HepG2 (cell line): ENCODE measurements around the gene GTF2F1. TPM values are rescaled to one million over a fixed set of nuclear protein-coding genes. Genes with fewer than 3 reads are reported as not detected.

Experiments used
- ATAC-seq: fragments of 200-7000 bp; cut with Tn5 transposase; 3 replicates; pipeline ENCODE4 v1.9.1; 2020; ENCODE audit warnings: mild to moderate bottlenecking, moderate library complexity
- BruUV-seq: library from RNA; stranded (reverse); fragments of 400-500 nt; replicated peaks from 2 replicates; lab custom pipeline; 2021; lab: Mats Ljungman, UMichigan
- CTCF ChIA-PET: fragments of 300-600 bp; formaldehyde crosslinking; extraction: SDS; loops from one replicate; lab custom pipeline; 2021; ENCODE audit warnings: low total read pairs, inconsistent platforms, low intra/inter-chr PET ratio; lab: Yijun Ruan, JAX
- POLR2A ChIA-PET: fragments of 350-600 bp; sonication (Branson Sonifier 250); formaldehyde crosslinking; loops from one replicate; lab custom pipeline; 2020; ENCODE audit warnings: antibody characterized with exemption, inconsistent platforms; lab: Yijun Ruan, JAX
- DNase-seq: peaks from one replicate; pipeline ENCODE4 v3.0.0-alpha.2; 2015; ENCODE audit warnings: low spot score
- FAIRE-seq: peaks from 3 replicates; lab custom pipeline; 2011; peaks lifted over from hg19 to GRCh38; lab: Jason Lieb, UNC
- H2AFZ ChIP-seq: one replicate; pipeline ENCODE4 v1.6.1; 2011; ENCODE audit warnings: low read length, inconsistent platforms
- H3K27ac ChIP-seq: fragments of 300-600 bp; 3 replicates; pipeline ENCODE4 v1.8.0; 2011; ENCODE audit warnings: mixed run types, mild to moderate bottlenecking, mixed read lengths, low read length, inconsistent platforms; ENCODE audit not compliant: insufficient read depth; ENCODE audit errors: extremely low read length
- H3K27me3 ChIP-seq, 2 experiments: fragments of 200-600 bp in 1 of 2; 2 replicates in 1 of 2; 3 replicates in 1 of 2; pipeline versions ENCODE4 v1.6.0 to v1.8.0; 2011; ENCODE audit warnings: low read length in 2 of 2, mild to moderate bottlenecking in 2 of 2, moderate library complexity in 2 of 2, inconsistent platforms in 1 of 2; ENCODE audit not compliant: insufficient read depth in 2 of 2, control insufficient read depth in 1 of 2
- H3K36me3 ChIP-seq, 2 experiments: fragments of 200-600 bp in 1 of 2; replicated peaks in 1 of 2; 2 replicates in 1 of 2; 3 replicates in 1 of 2; pipeline versions ENCODE4 v1.5.1 to v1.8.0; 2011; ENCODE audit warnings: low read length in 2 of 2, inconsistent platforms in 1 of 2; ENCODE audit not compliant: insufficient read depth in 2 of 2, control insufficient read depth in 1 of 2
- H3K4me1 ChIP-seq: 2 replicates; pipeline ENCODE4 v1.5.1; 2012; ENCODE audit warnings: low read length, inconsistent platforms; ENCODE audit not compliant: insufficient read depth
- H3K4me2 ChIP-seq: 2 replicates; pipeline ENCODE4 v1.6.0; 2011; ENCODE audit warnings: low read depth, low read length, inconsistent platforms
- H3K4me3 ChIP-seq, 3 experiments: fragments of 200-600 bp in 1 of 3; sonication (generic), shearing (Covaris generic) in 1 of 3; replicated peaks in 1 of 3; 2 replicates each; pipeline ENCODE4 v1.5.1; 2011 to 2016; ENCODE audit warnings: low read length in 3 of 3, inconsistent platforms in 2 of 3, low read depth in 2 of 3, mild to moderate bottlenecking in 2 of 3, control low read depth in 1 of 3, mixed read lengths in 1 of 3; ENCODE audit not compliant: insufficient read depth in 1 of 3
- H3K79me2 ChIP-seq: one replicate; pipeline ENCODE4 v1.6.1; 2011; ENCODE audit warnings: low read length, inconsistent platforms; ENCODE audit not compliant: insufficient read depth
- H3K9ac ChIP-seq: 2 replicates; pipeline ENCODE4 v1.6.0; 2011; ENCODE audit warnings: mild to moderate bottlenecking, low read depth, low read length, inconsistent platforms; ENCODE audit not compliant: insufficient read depth
- H3K9me3 ChIP-seq: 2 replicates; pipeline ENCODE4 v1.5.1; 2012; ENCODE audit warnings: mild to moderate bottlenecking, low read length
- H4K20me1 ChIP-seq: 2 replicates; pipeline ENCODE4 v1.6.0; 2011; ENCODE audit warnings: inconsistent platforms, mild to moderate bottlenecking, low read length, moderate library complexity; ENCODE audit not compliant: insufficient read depth
- EEA1 ChIP-seq: sonication (generic); formaldehyde crosslinking; IDR thresholded peaks from 2 replicates; pipeline ENCODE4 v1.5.1; 2020; ENCODE audit warnings: mild to moderate bottlenecking, missing genetic modification reagents, borderline replicate concordance
- FOXA1 ChIP-seq, 2 experiments: fragments of 450-650 bp in 1 of 2; sonication (generic) in 1 of 2; formaldehyde crosslinking in 1 of 2; IDR thresholded peaks; 2 replicates each; pipeline versions ENCODE4 v1.4.0 to v1.6.1; 2016 to 2020; ENCODE audit warnings: missing genetic modification reagents in 1 of 2
- FOXO1 ChIP-seq: sonication (generic); formaldehyde crosslinking; IDR thresholded peaks from 2 replicates; pipeline ENCODE4 v1.4.0; 2020; ENCODE audit warnings: missing genetic modification reagents
- LRRFIP1 ChIP-seq: sonication (generic); formaldehyde crosslinking; conservative IDR thresholded peaks from 2 replicates; pipeline ENCODE4 v1.4.0; 2020; ENCODE audit warnings: missing genetic modification reagents
- MEIS2 ChIP-seq: sonication (generic); formaldehyde crosslinking; IDR thresholded peaks from 2 replicates; pipeline ENCODE4 v1.9.0; 2021; ENCODE audit warnings: mild to moderate bottlenecking, missing genetic modification reagents
- RBFOX2 ChIP-seq: fragments of 200-400 bp; formaldehyde crosslinking; IDR thresholded peaks from 2 replicates; pipeline ENCODE4 v1.6.1; 2017; ENCODE audit warnings: low read depth, mild to moderate bottlenecking, low read length
- ZNF556 ChIP-seq: sonication (generic); formaldehyde crosslinking; IDR thresholded peaks from 2 replicates; pipeline ENCODE4 v1.4.0; 2020; ENCODE audit warnings: mild to moderate bottlenecking, missing genetic modification reagents, borderline replicate concordance
- ZNF766 ChIP-seq: sonication (generic); formaldehyde crosslinking; IDR thresholded peaks from 2 replicates; pipeline ENCODE4 v1.5.0; 2020; ENCODE audit warnings: missing genetic modification reagents, borderline replicate concordance
- WGBS: methylation state at CpG from one replicate; pipeline ENCODE4 v1.1.6; 2017; ENCODE audit warnings: low lambda C conversion rate; 5-methylcytosine and 5-hydroxymethylcytosine counted together
- in situ Hi-C: cut with HindIII; loops from 2 replicates; pipeline ENCODE4 v1.10.0; 2017; ENCODE audit warnings: low pct_unique_long_range_greater_than_20kb; ENCODE audit not compliant: extremely low pct_ligation_motif_present
- intact Hi-C: fragments of 100-400 bp; cut with micrococcal nuclease; formaldehyde crosslinking; loops from one replicate; pipeline ENCODE4 v1.10.0; 2022; ENCODE audit not compliant: unreplicated experiment
- polyA plus RNA-seq, 8 experiments: library from polyadenylated mRNA; depleted of rRNA in 3 of 8; stranded (reverse) in 7 of 8; unstranded in 1 of 8; fragments of >200 nt; fragmentation: Illumina TruSeq in 4 of 8; extraction: Trizol in 4 of 8; gene quantifications; 2 replicates each; pipeline versions ENCODE4 v1.2.1 to v1.2.3, GENCODE V29; 2011 to 2016; ENCODE audit warnings: low read depth in 4 of 8, missing spikeins in 1 of 8, mixed read lengths in 1 of 8; ENCODE audit not compliant: insufficient read depth in 1 of 8
- total RNA-seq, 5 experiments: library from RNA; depleted of rRNA; stranded (reverse); fragments of >200 nt; fragmentation: Illumina TruSeq; extraction: Trizol; gene quantifications; 2 replicates each; pipeline ENCODE4 v1.2.3, GENCODE V29; 2016; ENCODE audit warnings: low read depth in 1 of 5

The GTF2F1 gene
- total and polyA plus RNA-seq, 2 of the 13 experiments (the other 11 are each of a cell fraction or from before 2014, with no cell fraction given) = 27.8 to 34.1 TPM

DNA sequence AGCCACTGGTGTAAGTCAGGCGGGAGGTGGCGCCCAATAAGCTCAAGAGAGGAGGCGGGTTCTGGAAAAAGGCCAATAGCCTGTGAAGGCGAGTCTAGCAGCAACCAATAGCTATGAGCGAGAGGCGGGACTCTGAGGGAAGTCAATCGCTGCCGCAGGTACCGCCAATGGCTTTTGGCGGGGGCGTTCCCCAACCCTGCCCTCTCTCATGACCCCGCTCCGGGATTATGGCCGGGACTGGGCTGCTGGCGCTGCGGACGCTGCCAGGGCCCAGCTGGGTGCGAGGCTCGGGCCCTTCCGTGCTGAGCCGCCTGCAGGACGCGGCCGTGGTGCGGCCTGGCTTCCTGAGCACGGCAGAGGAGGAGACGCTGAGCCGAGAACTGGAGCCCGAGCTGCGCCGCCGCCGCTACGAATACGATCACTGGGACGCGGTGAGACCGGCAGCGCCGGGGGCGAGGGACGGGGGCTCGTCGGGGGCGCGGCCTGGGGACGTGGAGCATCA is 20.3 kb downstream of the GTF2F1 start, which contains the start of gene ALKBH7 (continued):
- TF ChIP-seq LRRFIP1 (CRISPR knock-in tag) (no peak), FOXA1 (IDR thresholded peaks at IDR 0.05) (no peak), FOXA1 (CRISPR knock-in tag; IDR thresholded peaks at IDR 0.05) (0 out of 2 replicates have a peak, but pooled peaks have one; percentile 10), EEA1 (CRISPR knock-in tag) (peak; percentile 81; the same call in 1 of the 2 replicates), FOXO1 (peak; percentile 38; the same call in 1 of the 2 replicates), ZNF766 (CRISPR knock-in tag) (no peak; the same call in 1 of the 2 replicates), MEIS2 (CRISPR knock-in tag) (peak; percentile 39; the same call in 1 of the 2 replicates)

- DNase-seq = no peak
- intact Hi-C loops = no loop called here
- Histone ChIP-seq H3K27ac (no peak overlapping the region), H3K4me1 (peaks cover 16% of the 10 kb centered on the region), H3K79me2 (peaks cover 5% of the 10 kb centered on the region), H3K4me3 (no peak overlapping the region), H2AFZ (no peak overlapping the region), H3K27me3 (no peaks in the 10 kb centered on the region; a peak in 1 of 5 replicates)
- WGBS = 99% methylated on average over 20 of the region's 21 CpGs
- no peak for ATAC-seq
- POLR2A ChIA-PET = interaction anchor here (5.0 kb wide), 1 partner anchor 8 kb away, joined by 80 read pairs; the partner anchor contains the start of gene ALKBH7
- CTCF ChIA-PET = no interaction called here
- TF ChIP-seq ZNF556 (CRISPR knock-in tag) (no peak), RBFOX2 (0 out of 2 replicates have a peak, but pooled peaks have one; percentile 42)
- TF ChIP-seq, all 625 proteins: peak for 1
- peaks cover 10 to 30% of the 10 kb centered on the region in 2 experiments; a peak in 4 of 5 replicates for H3K36me3 ChIP-seq
- FAIRE-seq = no peak
- H3K9ac ChIP-seq = no peak overlapping the region
- H3K9me3 ChIP-seq = no peaks in the 10 kb centered on the region
- H4K20me1 ChIP-seq = no peaks in the 10 kb centered on the region
- no TSS peak for BruUV-seq
- in situ Hi-C loops = no loop called here
- H3K4me2 ChIP-seq = no peak overlapping the region
Observed at GRCh38 chr19:6364353-6364752, 28.6 kb downstream of the GTF2F1 start.
